K562 (cell line): ENCODE results near the gene ECI1. TPM values are rescaled to one million over a fixed set of nuclear protein-coding genes. Genes with fewer than 3 reads are reported as not detected.

Experiments used
- BCOR ChIP-seq: fragments of 450-650 bp; IDR thresholded peaks from 2 replicates; pipeline ENCODE4 v1.6.1; 2016
- CEBPB ChIP-seq: fragments of 450-650 bp; IDR thresholded peaks from 2 replicates; pipeline ENCODE4 v1.6.1; 2016; ENCODE audit warnings: missing genetic modification characterization, missing compliant biosample characterization
- CUX1 ChIP-seq: fragments of 200-800 bp; sonication (Bioruptor generic); IDR thresholded peaks from 2 replicates; pipeline ENCODE4 v1.6.1; 2016; ENCODE audit warnings: missing genetic modification characterization, missing compliant biosample characterization
- DEAF1 ChIP-seq: fragments of 450-650 bp; formaldehyde crosslinking; IDR thresholded peaks from 2 replicates; pipeline ENCODE4 v1.4.0; 2020; ENCODE audit warnings: mild to moderate bottlenecking, moderate library complexity
- DMBX1 ChIP-seq: fragments of 250-450 bp; sonication (Bioruptor Pico); IDR thresholded peaks from 2 replicates; pipeline ENCODE4 v1.8.0; 2022; ENCODE audit warnings: inconsistent platforms, mild to moderate bottlenecking, moderate library complexity, borderline replicate concordance
- FOXM1 ChIP-seq, 2 experiments: fragments of 450-650 bp in 1 of 2; sonication (generic) in 1 of 2; formaldehyde crosslinking in 1 of 2; IDR thresholded peaks; 2 replicates each; pipeline versions ENCODE4 v1.6.1 to v1.9.0; 2017 to 2022; ENCODE audit warnings: low read depth in 2 of 2, mild to moderate bottlenecking in 2 of 2, missing genetic modification reagents in 1 of 2, moderate library complexity in 1 of 2
- FOXO4 ChIP-seq: fragments of 450-650 bp; formaldehyde crosslinking; IDR thresholded peaks from 2 replicates; pipeline ENCODE4 v1.4.0; 2020; ENCODE audit warnings: mild to moderate bottlenecking, moderate library complexity
- GTF2E2 ChIP-seq: fragments of 200-800 bp; sonication (Bioruptor generic); IDR thresholded peaks from 2 replicates; pipeline ENCODE4 v1.6.1; 2016; ENCODE audit warnings: missing genetic modification characterization, missing compliant biosample characterization
- NBN ChIP-seq: fragments of 450-650 bp; IDR thresholded peaks from 2 replicates; pipeline ENCODE4 v1.6.1; 2016; ENCODE audit warnings: low read depth, mild to moderate bottlenecking
- PURB ChIP-seq: sonication (generic); formaldehyde crosslinking; IDR thresholded peaks from 2 replicates; pipeline ENCODE4 v1.9.0; 2021; ENCODE audit warnings: low read depth, mild to moderate bottlenecking, missing genetic modification reagents
- SIN3B ChIP-seq: fragments of 450-650 bp; IDR thresholded peaks from 2 replicates; pipeline ENCODE4 v1.6.1; 2017; ENCODE audit warnings: low read depth, mild to moderate bottlenecking, moderate library complexity
- TARDBP ChIP-seq: fragments of 450-650 bp; IDR thresholded peaks from 2 replicates; pipeline ENCODE4 v1.6.1; 2016
- ZNF384 ChIP-seq: IDR thresholded peaks from 2 replicates; pipeline ENCODE4 v1.6.1; 2012; ENCODE audit warnings: low read depth, low read length, improper control_type of control experiment
- polyA plus RNA-seq, 8 experiments: library from polyadenylated mRNA; depleted of rRNA in 4 of 8; stranded (reverse) in 5 of 8; unstranded in 3 of 8; fragments of >200 nt; fragmentation: Nextera tagmentation in 2 of 8; fragmentation: Illumina TruSeq in 1 of 8; extraction: Ambion mirVana in 2 of 8; extraction: Trizol in 1 of 8; gene quantifications; 2 replicates each; pipeline versions ENCODE4 v1.2.1 to v1.2.3, GENCODE V29; 2011 to 2014; ENCODE audit warnings: inconsistent platforms in 1 of 8, missing spikeins in 1 of 8
- total RNA-seq, 7 experiments: library from RNA; depleted of rRNA in 6 of 7; stranded (reverse); fragments of >200 nt in 6 of 7; fragmentation: Illumina TruSeq in 2 of 7; extraction: Trizol in 2 of 7; gene quantifications; 2 replicates each; pipeline versions ENCODE4 v1.2.1 to v1.2.3, GENCODE V29; 2011 to 2021; ENCODE audit warnings: low replicate concordance in 1 of 7
- TF ChIP-seq, protein P1 (sequence below), 2 experiments: fragments of 450-650 bp in 1 of 2; sonication (generic) in 1 of 2; formaldehyde crosslinking in 1 of 2; IDR thresholded peaks in 1 of 2; conservative IDR thresholded peaks in 1 of 2; 2 replicates each; pipeline versions ENCODE4 v1.6.1 to v1.8.1; 2016 to 2023; ENCODE audit warnings: mild to moderate bottlenecking in 2 of 2, moderate library complexity in 2 of 2, inconsistent platforms in 1 of 2, missing genetic modification reagents in 1 of 2
- TF ChIP-seq, protein P2 (sequence below): IDR thresholded peaks from 3 replicates; pipeline ENCODE4 v1.6.1; 2011; ENCODE audit warnings: borderline replicate concordance, mild to moderate bottlenecking; ENCODE audit not compliant: insufficient read length, insufficient read depth

ECI1 gene
- total and polyA plus RNA-seq, 9 of the 15 experiments (the other 6 are each of a cell fraction or from before 2014, with no cell fraction given), result 4.7 to 189 (median 54.0) TPM

GRCh38 chr16:2267913-2268666, 16.7 kb upstream of the ECI1 start, which contains the start of gene RNPS1 (continued):
- TF ChIP-seq BCOR, result peak; percentile 39; the same call in 1 of the 2 replicates
- TF ChIP-seq FOXM1 (IDR thresholded peaks at IDR 0.05; ENCODE audit: low read depth), result peak; percentile 79; the same call in 1 of the 2 replicates
- TF ChIP-seq FOXM1 (CRISPR knock-in tag; IDR thresholded peaks at IDR 0.05; ENCODE audit: low read depth), result peak; percentile 59; the same call in 1 of the 2 replicates
- no peak for TF ChIP-seq PURB (CRISPR knock-in tag)
- TF ChIP-seq GTF2E2 (tag), result peak; percentile 88; the same call in 1 of the 2 replicates
- no peak for TF ChIP-seq ZNF384
- TF ChIP-seq, protein P1, sequence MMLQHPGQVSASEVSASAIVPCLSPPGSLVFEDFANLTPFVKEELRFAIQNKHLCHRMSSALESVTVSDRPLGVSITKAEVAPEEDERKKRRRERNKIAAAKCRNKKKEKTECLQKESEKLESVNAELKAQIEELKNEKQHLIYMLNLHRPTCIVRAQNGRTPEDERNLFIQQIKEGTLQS (IDR thresholded peaks at IDR 0.05), result peak; percentile 97
- TF ChIP-seq, protein P1 (CRISPR knock-in tag; conservative IDR thresholded peaks at IDR 0.05), result 0 out of 2 replicates have a peak, but pooled peaks have one; percentile 77
- TF ChIP-seq, protein P2, sequence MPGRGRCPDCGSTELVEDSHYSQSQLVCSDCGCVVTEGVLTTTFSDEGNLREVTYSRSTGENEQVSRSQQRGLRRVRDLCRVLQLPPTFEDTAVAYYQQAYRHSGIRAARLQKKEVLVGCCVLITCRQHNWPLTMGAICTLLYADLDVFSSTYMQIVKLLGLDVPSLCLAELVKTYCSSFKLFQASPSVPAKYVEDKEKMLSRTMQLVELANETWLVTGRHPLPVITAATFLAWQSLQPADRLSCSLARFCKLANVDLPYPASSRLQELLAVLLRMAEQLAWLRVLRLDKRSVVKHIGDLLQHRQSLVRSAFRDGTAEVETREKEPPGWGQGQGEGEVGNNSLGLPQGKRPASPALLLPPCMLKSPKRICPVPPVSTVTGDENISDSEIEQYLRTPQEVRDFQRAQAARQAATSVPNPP, result no peak
- no peak for TF ChIP-seq DMBX1 (CRISPR knock-in tag)
- 0 out of 2 replicates have a peak, but pooled peaks have one; percentile 19 for TF ChIP-seq DEAF1
- peak; percentile 89; the same call in 1 of the 2 replicates for TF ChIP-seq SIN3B
- TF ChIP-seq NBN, result peak; percentile 98
- TF ChIP-seq FOXO4 (CRISPR knock-in tag), result no peak
- peak; percentile 82 for TF ChIP-seq CEBPB
- TF ChIP-seq TARDBP, result peak; percentile 18; the same call in 1 of the 2 replicates
- TF ChIP-seq CUX1 (CRISPR knock-in tag), result no peak
